ENCODE data around the gene DEFB115.
"Not testable (repeated sequence)": the region's sequence is repeated elsewhere in the genome, so short reads cannot be mapped to it uniquely, and the experiment has no call there.

DEFB115 gene

DNA sequence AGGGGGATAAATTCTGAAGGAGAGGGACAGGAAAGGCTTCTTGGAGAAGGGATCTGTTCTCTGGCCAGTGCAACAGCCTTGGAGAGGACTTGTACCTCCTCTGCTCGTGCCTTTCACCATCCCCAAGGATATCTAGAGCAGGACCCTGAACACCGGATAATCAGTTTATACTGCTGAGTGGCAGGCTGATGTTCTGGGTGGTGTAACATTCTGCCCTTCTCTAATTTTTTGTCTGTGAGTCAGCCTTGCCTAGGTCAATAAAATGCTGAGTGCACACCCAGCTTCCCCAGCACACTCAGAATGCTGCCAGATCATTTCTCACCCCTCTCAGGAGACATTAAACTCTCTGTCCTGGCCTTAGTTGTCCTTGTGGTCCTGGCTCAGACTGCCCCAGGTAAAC lies at the start of gene DEFB115:
DEFB115 (plus strand) TSS at position 301 of the 400 bp plus-strand sequence; CDS start at position 301, 0 bp downstream.
- DNase-seq = no peak

- no peak for DNase-seq
Measured at GRCh38 chr20:31236953-31237352, 20.5 kb upstream of the DEFB115 start.

DNA sequence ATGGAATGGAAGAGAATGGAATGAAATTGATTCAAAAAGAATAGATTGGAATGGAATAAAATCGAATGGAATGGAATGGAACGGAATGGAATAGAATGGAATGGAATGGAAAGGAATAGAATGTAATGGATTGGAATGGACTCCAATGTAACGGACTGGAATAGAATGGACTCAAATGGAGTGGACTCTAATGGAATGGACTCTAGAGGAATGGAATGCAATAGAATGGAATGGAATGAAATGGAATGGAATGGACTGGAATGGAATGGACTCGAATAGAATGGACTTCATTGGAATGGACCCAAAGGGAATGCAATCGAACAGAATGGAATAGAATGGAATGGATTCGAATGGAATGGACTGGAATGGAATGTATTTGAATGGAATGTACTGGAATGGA lies 19.7 kb upstream of the DEFB115 start:
- DNase-seq = no peak

- no peak for DNase-seq
Measured at GRCh38 chr20:31239139-31239538, 18.3 kb upstream of the DEFB115 start.

- DNase-seq = no peak
Measured at GRCh38 chr20:31256959-31257358, 505 bp upstream of the DEFB115 start.

DNA sequence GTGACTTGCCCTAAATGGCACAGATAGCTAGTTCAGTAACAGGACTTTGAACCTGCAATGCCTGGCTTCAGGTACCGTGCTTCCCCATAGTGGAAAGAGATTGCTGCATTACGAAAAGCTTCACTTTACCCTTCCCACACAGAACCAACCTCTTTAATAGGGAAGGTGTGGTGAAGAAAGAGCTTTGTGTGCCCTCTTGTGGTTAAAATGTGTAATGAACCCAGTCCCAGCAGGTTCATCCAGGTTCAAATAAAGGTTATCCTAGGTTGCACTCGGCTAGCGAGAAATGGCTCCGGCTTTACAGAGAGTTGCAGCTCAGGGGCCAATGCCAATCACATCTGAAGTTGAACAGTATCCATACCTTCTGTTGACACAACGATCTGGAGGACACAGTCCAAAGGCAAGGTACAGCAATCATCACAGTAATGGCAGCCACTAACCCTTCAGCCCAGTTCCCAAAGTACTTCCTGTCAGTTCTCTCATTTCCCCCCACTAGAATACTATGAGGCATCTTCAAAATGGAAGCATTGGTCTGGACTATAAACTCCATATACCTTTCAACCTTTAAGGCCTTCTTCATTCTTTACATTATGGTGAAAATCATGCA lies 3.0 kb downstream of the DEFB115 start:
- no peak for DNase-seq

GRCh38 chr20:31274441-31274840 lies 17.0 kb downstream of the DEFB115 start:
- DNase-seq = no peak

GRCh38 chr20:31278178-31278577 lies 20.7 kb downstream of the DEFB115 start:
- no peak for DNase-seq

- not testable (repeated sequence) for DNase-seq
Measured at GRCh38 chr20:31284964-31285363, 27.5 kb downstream of the DEFB115 start.

DNA sequence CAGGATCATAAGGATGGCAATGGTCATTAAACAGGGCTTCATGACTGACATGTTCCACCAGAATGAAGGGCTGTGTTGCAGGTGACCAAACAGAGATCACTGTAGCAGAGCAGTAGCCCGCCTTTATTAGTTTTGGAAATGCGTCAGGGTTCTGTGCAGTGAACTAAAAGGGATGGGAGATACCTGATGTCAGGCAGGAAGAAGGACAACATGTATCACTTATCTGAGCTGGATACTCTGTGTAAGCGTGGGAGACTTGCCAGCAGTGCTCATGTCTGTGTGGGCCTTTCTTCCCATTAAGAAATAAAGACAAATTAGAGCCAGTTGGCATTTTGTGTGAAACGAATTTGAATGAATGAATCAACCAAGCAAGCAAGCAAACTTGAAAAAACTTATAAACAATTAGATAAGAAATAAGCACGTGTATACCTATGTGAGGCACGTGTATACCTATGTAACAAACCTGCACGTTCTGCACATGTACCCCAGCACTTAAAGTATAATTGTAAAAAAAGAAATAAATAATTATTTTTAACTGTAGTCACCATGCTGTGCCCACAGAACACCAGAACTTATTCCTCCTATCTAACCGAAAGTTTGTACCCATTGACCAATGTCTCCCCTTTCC lies 51.2 kb downstream of the DEFB115 start, which contains the start of gene DEFB116:
DEFB116 (minus strand) TSS at position 51 of the 628 bp plus-strand sequence; CDS start at position 51, 0 bp downstream.
- no peak for DNase-seq
